Astrocyte of the cerebellum (primary cell): ENCODE results near the gene CD36.

Source experiments
- DNase-seq: peaks from one replicate; pipeline ENCODE4 v3.0.0-alpha.2; 2011; ENCODE audit warnings: low read depth
- H3K4me3 ChIP-seq: 2 replicates; pipeline ENCODE4 v1.5.1; 2011; ENCODE audit warnings: mild to moderate bottlenecking, low read depth, low read length, moderate library complexity
- CTCF ChIP-seq: IDR thresholded peaks from 2 replicates; pipeline ENCODE4 v1.5.1; 2012; ENCODE audit warnings: low read length, low read depth, moderate library complexity, mild to moderate bottlenecking; ENCODE audit errors: missing control alignments
- in situ Hi-C: cut with HindIII; loops from 2 replicates; pipeline ENCODE4 v1.10.0; 2017; ENCODE audit warnings: low sequenced_read_pairs

CD36 gene

GRCh38 chr7:80677629-80678028 is 39.2 kb downstream of the CD36 start:
- no peak overlapping the region for H3K4me3 ChIP-seq
- no peak for TF ChIP-seq CTCF
- in situ Hi-C loops: no loop called here
- DNase-seq: no peak

GRCh38 chr7:80678707-80679106 is 40.3 kb downstream of the CD36 start:
- no peak for DNase-seq
- in situ Hi-C loops: no loop called here
- TF ChIP-seq CTCF: no peak
- no peak overlapping the region for H3K4me3 ChIP-seq

- in situ Hi-C loops: no loop called here
- DNase-seq: no peak
- H3K4me3 ChIP-seq: no peak overlapping the region
These were observed 41.8 kb downstream of the CD36 start for GRCh38 chr7:80679921-80680907.

GRCh38 chr7:80681272-80681885 is 42.9 kb downstream of the CD36 start:
- peak; percentile 39 for TF ChIP-seq CTCF
- in situ Hi-C loops: no loop called here
- no peak for DNase-seq
- no peak overlapping the region for H3K4me3 ChIP-seq

More at GRCh38 chr7:80679921-80680907, 41.8 kb downstream of the CD36 start:
- no peak for TF ChIP-seq CTCF

GRCh38 chr7:80682744-80683143 is 44.3 kb downstream of the CD36 start:
- DNase-seq: no peak
- TF ChIP-seq CTCF: no peak
- in situ Hi-C loops: no loop called here
- no peak overlapping the region for H3K4me3 ChIP-seq

GRCh38 chr7:80686576-80686975 is 48.1 kb downstream of the CD36 start:
- in situ Hi-C loops: no loop called here
- TF ChIP-seq CTCF: no peak
- DNase-seq: no peak
- H3K4me3 ChIP-seq: no peak overlapping the region
